HCT116 (cell line): ENCODE measurements around the gene GRK6. TPM values are rescaled to one million over a fixed set of nuclear protein-coding genes. Genes with fewer than 3 reads are reported as not detected.

Experiments used
- ATAC-seq: fragments of 200-7000 bp; cut with Tn5 transposase; 2 replicates; pipeline ENCODE4 v1.9.1; 2020; ENCODE audit warnings: mild to moderate bottlenecking, moderate library complexity
- BruUV-seq: library from RNA; stranded (reverse); fragments of 400-500 nt; replicated peaks from 2 replicates; lab custom pipeline; 2021; lab: Mats Ljungman, UMichigan
- CTCF ChIA-PET: fragments of 300-600 bp; sonication (Branson Sonifier 250); formaldehyde crosslinking; loops from one replicate; lab custom pipeline; 2021; ENCODE audit warnings: antibody characterized with exemption; lab: Charles Lee
- POLR2A ChIA-PET: fragments of 300-600, 350-600 bp; sonication (Branson Sonifier 250); formaldehyde crosslinking; loops from one replicate; lab custom pipeline; 2021; ENCODE audit warnings: antibody characterized with exemption; lab: Charles Lee
- RAD21 ChIA-PET, 2 experiments: fragments of 300-600 bp; sonication (Branson Sonifier 250); formaldehyde crosslinking; loops; one replicate each; lab custom pipeline; 2023; ENCODE audit warnings: low total read pairs in 2 of 2; ENCODE audit not compliant: uncharacterized antibody in 2 of 2, unreplicated experiment in 2 of 2, low non-redundant PET in 1 of 2; lab: Charles Lee
- DNase-seq: peaks from one replicate; pipeline ENCODE4 v3.0.0-alpha.2; 2010; ENCODE audit warnings: low read depth, low spot score
- H2AFZ ChIP-seq: fragments of 200-600 bp; shearing (Covaris generic), sonication (generic); 2 replicates; pipeline ENCODE4 v1.6.1; 2017; ENCODE audit warnings: low read depth, mixed run types, mixed read lengths, antibody characterized with exemption, low read length; ENCODE audit not compliant: poor library complexity, severe bottlenecking
- H3K27ac ChIP-seq: 2 replicates; pipeline ENCODE4 v1.5.1; 2012; ENCODE audit warnings: low read depth, low read length
- H3K27me3 ChIP-seq: fragments of 200-600 bp; sonication (generic); 2 replicates; pipeline ENCODE4 v1.6.1; 2016; ENCODE audit warnings: mixed run types, low read length, mixed read lengths; ENCODE audit not compliant: insufficient read depth
- H3K36me3 ChIP-seq, 2 experiments: fragments of 200-500 bp in 1 of 2; fragments of 200-600 bp in 1 of 2; sonication (Bioruptor generic) in 1 of 2; sonication (generic) in 1 of 2; 2 replicates each; pipeline versions ENCODE4 v1.5.1 to v1.6.1; 2014 to 2016; ENCODE audit warnings: low read length in 2 of 2, inconsistent platforms in 1 of 2, mixed read lengths in 1 of 2, mixed run types in 1 of 2; ENCODE audit not compliant: insufficient read depth in 2 of 2, control insufficient read depth in 1 of 2
- H3K4me1 ChIP-seq, 2 experiments: fragments of 200-600 bp in 1 of 2; sonication (generic) in 1 of 2; 2 replicates each; pipeline versions ENCODE4 v1.5.1 to v1.6.1; 2012 to 2017; ENCODE audit warnings: low read length in 2 of 2, inconsistent platforms in 1 of 2, mild to moderate bottlenecking in 1 of 2, mixed read lengths in 1 of 2, mixed run types in 1 of 2, moderate library complexity in 1 of 2; ENCODE audit not compliant: insufficient read depth in 2 of 2, control insufficient read depth in 1 of 2
- H3K4me2 ChIP-seq: fragments of 200-600 bp; sonication (generic); 2 replicates; pipeline ENCODE4 v1.6.1; 2017; ENCODE audit warnings: mixed run types, low read length, mixed read lengths
- H3K4me3 ChIP-seq, 2 experiments: fragments of 200-600 bp in 1 of 2; sonication (generic) in 1 of 2; replicated peaks in 1 of 2; 2 replicates each; pipeline ENCODE4 v1.5.1; 2011 to 2016; ENCODE audit warnings: low read length in 2 of 2, control low read depth in 1 of 2, low read depth in 1 of 2, mild to moderate bottlenecking in 1 of 2, mixed read lengths in 1 of 2, mixed run types in 1 of 2
- H3K79me2 ChIP-seq: fragments of 200-600 bp; sonication (generic); 2 replicates; pipeline ENCODE4 v1.6.1; 2017; ENCODE audit warnings: mild to moderate bottlenecking, mixed run types, low read length, moderate library complexity, mixed read lengths; ENCODE audit not compliant: insufficient read depth
- H3K9ac ChIP-seq: fragments of 200-600 bp; sonication (generic); 2 replicates; pipeline ENCODE4 v1.6.1; 2016; ENCODE audit warnings: low read length, mixed read lengths
- H3K9me2 ChIP-seq: fragments of 200-600 bp; sonication (generic), shearing (Covaris generic); 2 replicates; pipeline ENCODE4 v1.6.1; 2017; ENCODE audit warnings: mixed run types, mild to moderate bottlenecking, moderate library complexity; ENCODE audit not compliant: insufficient read depth
- H3K9me3 ChIP-seq, 2 experiments: fragments of 200-500 bp in 1 of 2; fragments of 200-600 bp in 1 of 2; sonication (Bioruptor generic) in 1 of 2; sonication (generic) in 1 of 2; 2 replicates each; pipeline ENCODE4 v1.6.1; 2014 to 2017; ENCODE audit warnings: low read length in 2 of 2, mixed read lengths in 2 of 2, inconsistent platforms in 1 of 2, low read depth in 1 of 2, mild to moderate bottlenecking in 1 of 2, mixed run types in 1 of 2, moderate library complexity in 1 of 2; ENCODE audit not compliant: control insufficient read depth in 1 of 2, insufficient read depth in 1 of 2
- H4K20me1 ChIP-seq: fragments of 200-600 bp; sonication (generic), shearing (Covaris generic); 2 replicates; pipeline ENCODE4 v1.6.1; 2017; ENCODE audit warnings: mixed run types, mild to moderate bottlenecking, moderate library complexity; ENCODE audit not compliant: insufficient read depth
- CBX3 ChIP-seq: IDR thresholded peaks from 2 replicates; pipeline ENCODE4 v1.6.1; 2012; ENCODE audit warnings: low read depth
- EGR1 ChIP-seq: IDR thresholded peaks from 2 replicates; pipeline ENCODE4 v1.6.1; 2012; ENCODE audit warnings: low read depth
- ELF1 ChIP-seq: IDR thresholded peaks from 2 replicates; pipeline ENCODE4 v1.6.1; 2012; ENCODE audit warnings: low read depth, borderline replicate concordance
- EZH2 ChIP-seq: fragments of 200-600 bp; sonication (generic); IDR thresholded peaks from 2 replicates; pipeline ENCODE4 v1.6.1; 2017; ENCODE audit warnings: antibody characterized with exemption, mixed run types
- EZH2phosphoT487 ChIP-seq: fragments of 200-600 bp; IDR thresholded peaks from 2 replicates; pipeline ENCODE4 v1.6.1; 2018; ENCODE audit warnings: antibody characterized with exemption, borderline replicate concordance
- FOSL1 ChIP-seq: IDR thresholded peaks from 2 replicates; pipeline ENCODE4 v1.6.1; 2012; ENCODE audit warnings: low read depth
- JUND ChIP-seq: IDR thresholded peaks from 2 replicates; pipeline ENCODE4 v1.6.1; 2012
- POLR2A ChIP-seq: IDR thresholded peaks from 2 replicates; pipeline ENCODE4 v1.7.0; 2011; ENCODE audit warnings: borderline replicate concordance; ENCODE audit not compliant: insufficient read depth, insufficient read length; ENCODE audit errors: extremely low read depth
- POLR2AphosphoS5 ChIP-seq: IDR thresholded peaks from 2 replicates; pipeline ENCODE4 v1.6.1; 2011; ENCODE audit warnings: mild to moderate bottlenecking, low read depth, low read length, moderate library complexity
- RAD21 ChIP-seq: IDR thresholded peaks from 2 replicates; pipeline ENCODE4 v1.6.1; 2012; ENCODE audit warnings: low read depth, mild to moderate bottlenecking
- SIN3A ChIP-seq: IDR thresholded peaks from 2 replicates; pipeline ENCODE4 v1.6.1; 2012; ENCODE audit warnings: low read depth
- SP1 ChIP-seq: IDR thresholded peaks from 2 replicates; pipeline ENCODE4 v1.6.1; 2012; ENCODE audit warnings: low read depth
- TCF7L2 ChIP-seq: IDR thresholded peaks from 2 replicates; pipeline ENCODE4 v1.7.0; 2011; ENCODE audit warnings: borderline replicate concordance, inconsistent platforms; ENCODE audit not compliant: insufficient read depth, insufficient read length; ENCODE audit errors: extremely low read depth
- YY1 ChIP-seq: IDR thresholded peaks from 2 replicates; pipeline ENCODE4 v1.6.1; 2011; ENCODE audit warnings: low read length, low read depth, moderate library complexity, mild to moderate bottlenecking; ENCODE audit not compliant: insufficient replicate concordance; ENCODE audit errors: extremely low read depth
- ZFX ChIP-seq: fragments of 450-650 bp; IDR thresholded peaks from 2 replicates; pipeline ENCODE4 v1.6.1; 2017
- intact Hi-C: fragments of 100-400 bp; cut with micrococcal nuclease; formaldehyde crosslinking; loops from 2 replicates; pipeline ENCODE4 v1.10.0; 2022
- total RNA-seq: library from RNA; stranded (reverse); gene quantifications from one replicate; pipeline ENCODE4 v1.2.1, GENCODE V29; 2021; ENCODE audit not compliant: unreplicated experiment
- TF ChIP-seq, protein P1 (sequence below), 3 experiments: fragments of 200-600 bp in 1 of 3; sonication (generic) in 1 of 3; IDR thresholded peaks in 2 of 3; conservative IDR thresholded peaks in 1 of 3; 2 replicates each; pipeline ENCODE4 v1.5.1; 2012 to 2017; ENCODE audit warnings: low read depth in 2 of 3, low read length in 2 of 3, antibody characterized with exemption in 1 of 3, borderline replicate concordance in 1 of 3, control low read depth in 1 of 3, mild to moderate bottlenecking in 1 of 3, mixed read lengths in 1 of 3, mixed run types in 1 of 3, moderate library complexity in 1 of 3; ENCODE audit not compliant: insufficient read depth in 1 of 3
- TF ChIP-seq, protein P2 (sequence below): IDR thresholded peaks from 2 replicates; pipeline ENCODE4 v1.6.1; 2012
- TF ChIP-seq, protein P3 (sequence below): IDR thresholded peaks from 2 replicates; pipeline ENCODE4 v1.6.1; 2012
- TF ChIP-seq, protein P4 (sequence below): IDR thresholded peaks from 2 replicates; pipeline ENCODE4 v1.6.1; 2011; ENCODE audit warnings: mild to moderate bottlenecking, low read length, moderate library complexity; ENCODE audit not compliant: insufficient replicate concordance; ENCODE audit errors: extremely low read depth
- TF ChIP-seq, protein P5 (sequence below): IDR thresholded peaks from 2 replicates; pipeline ENCODE4 v1.6.1; 2012; ENCODE audit warnings: low read depth

GRK6 gene
- total RNA-seq, 1 experiment from 2014 or later, result 89.3 TPM

DNA sequence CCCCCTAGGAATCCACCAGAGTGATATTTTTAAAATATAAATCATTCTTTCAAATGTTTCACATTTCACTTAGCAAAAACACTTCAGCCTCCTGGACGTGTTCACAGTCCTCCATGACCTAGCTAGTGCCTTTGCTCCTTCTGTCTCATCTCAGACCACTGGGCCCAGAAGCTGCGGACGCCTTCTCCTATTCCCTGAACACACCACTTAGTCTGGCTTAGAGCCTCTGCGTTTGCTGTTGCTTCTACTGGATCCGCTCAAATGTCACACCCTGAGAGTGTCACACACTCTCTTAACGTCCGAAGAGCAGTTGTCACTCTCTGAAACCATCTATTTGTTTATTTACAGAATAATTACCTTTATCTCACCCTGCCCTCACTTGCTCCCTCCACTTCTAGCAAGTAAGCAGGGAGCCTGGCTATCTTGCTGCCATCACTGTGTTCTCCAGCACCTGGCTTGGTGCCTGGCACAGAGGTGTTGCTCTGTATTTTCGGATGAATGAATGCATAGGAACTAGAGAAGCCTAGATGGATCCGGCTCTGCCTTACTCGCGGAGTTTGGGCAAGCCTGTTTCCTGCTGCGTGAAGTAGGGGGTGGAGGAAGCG, 1.2 kb upstream of the GRK6 start:
- H3K36me3 ChIP-seq, result no peaks in the 10 kb centered on the region; a peak in 1 of 4 replicates
- peaks cover 15 to 28% of the 10 kb centered on the region in 2 experiments for H3K4me1 ChIP-seq
- H3K79me2 ChIP-seq, result peaks cover 35% of the 10 kb centered on the region
- RAD21 ChIA-PET, result interaction anchor here in 1 of 2 experiments (1.2 kb wide), 1 partner anchor 55 kb away, joined by 3 read pairs; no protein-coding TSS in a partner anchor
- H2AFZ ChIP-seq, result no peak overlapping the region
- ATAC-seq, result no peak
- H3K9me2 ChIP-seq, result no peaks in the 10 kb centered on the region
- H3K9ac ChIP-seq, result peak overlapping the region; percentile 70
- TF ChIP-seq FOSL1, result no peak
- TF ChIP-seq, protein P1, sequence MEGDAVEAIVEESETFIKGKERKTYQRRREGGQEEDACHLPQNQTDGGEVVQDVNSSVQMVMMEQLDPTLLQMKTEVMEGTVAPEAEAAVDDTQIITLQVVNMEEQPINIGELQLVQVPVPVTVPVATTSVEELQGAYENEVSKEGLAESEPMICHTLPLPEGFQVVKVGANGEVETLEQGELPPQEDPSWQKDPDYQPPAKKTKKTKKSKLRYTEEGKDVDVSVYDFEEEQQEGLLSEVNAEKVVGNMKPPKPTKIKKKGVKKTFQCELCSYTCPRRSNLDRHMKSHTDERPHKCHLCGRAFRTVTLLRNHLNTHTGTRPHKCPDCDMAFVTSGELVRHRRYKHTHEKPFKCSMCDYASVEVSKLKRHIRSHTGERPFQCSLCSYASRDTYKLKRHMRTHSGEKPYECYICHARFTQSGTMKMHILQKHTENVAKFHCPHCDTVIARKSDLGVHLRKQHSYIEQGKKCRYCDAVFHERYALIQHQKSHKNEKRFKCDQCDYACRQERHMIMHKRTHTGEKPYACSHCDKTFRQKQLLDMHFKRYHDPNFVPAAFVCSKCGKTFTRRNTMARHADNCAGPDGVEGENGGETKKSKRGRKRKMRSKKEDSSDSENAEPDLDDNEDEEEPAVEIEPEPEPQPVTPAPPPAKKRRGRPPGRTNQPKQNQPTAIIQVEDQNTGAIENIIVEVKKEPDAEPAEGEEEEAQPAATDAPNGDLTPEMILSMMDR (IDR thresholded peaks at IDR 0.05 in 2 of 3, conservative IDR thresholded peaks at IDR 0.05 in 1 of 3; ENCODE audit: borderline replicate concordance in 1 of 3, insufficient read depth in 1 of 3, low read depth in 2 of 3, low read length in 2 of 3), result no peak
- TF ChIP-seq, protein P2, sequence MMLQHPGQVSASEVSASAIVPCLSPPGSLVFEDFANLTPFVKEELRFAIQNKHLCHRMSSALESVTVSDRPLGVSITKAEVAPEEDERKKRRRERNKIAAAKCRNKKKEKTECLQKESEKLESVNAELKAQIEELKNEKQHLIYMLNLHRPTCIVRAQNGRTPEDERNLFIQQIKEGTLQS, result no peak
- no peak for TF ChIP-seq ZFX
- TF ChIP-seq RAD21, result no peak
- no peak for TF ChIP-seq EZH2phosphoT487
- no peak for TF ChIP-seq EZH2
- no peak for TF ChIP-seq POLR2A
- no peak for TF ChIP-seq ELF1
- TF ChIP-seq TCF7L2, result no peak
- TF ChIP-seq, protein P3, sequence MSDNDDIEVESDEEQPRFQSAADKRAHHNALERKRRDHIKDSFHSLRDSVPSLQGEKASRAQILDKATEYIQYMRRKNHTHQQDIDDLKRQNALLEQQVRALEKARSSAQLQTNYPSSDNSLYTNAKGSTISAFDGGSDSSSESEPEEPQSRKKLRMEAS, result no peak
- no peak for TF ChIP-seq JUND
- TF ChIP-seq CBX3, result no peak
- TF ChIP-seq SP1, result no peak
- TF ChIP-seq, protein P4, sequence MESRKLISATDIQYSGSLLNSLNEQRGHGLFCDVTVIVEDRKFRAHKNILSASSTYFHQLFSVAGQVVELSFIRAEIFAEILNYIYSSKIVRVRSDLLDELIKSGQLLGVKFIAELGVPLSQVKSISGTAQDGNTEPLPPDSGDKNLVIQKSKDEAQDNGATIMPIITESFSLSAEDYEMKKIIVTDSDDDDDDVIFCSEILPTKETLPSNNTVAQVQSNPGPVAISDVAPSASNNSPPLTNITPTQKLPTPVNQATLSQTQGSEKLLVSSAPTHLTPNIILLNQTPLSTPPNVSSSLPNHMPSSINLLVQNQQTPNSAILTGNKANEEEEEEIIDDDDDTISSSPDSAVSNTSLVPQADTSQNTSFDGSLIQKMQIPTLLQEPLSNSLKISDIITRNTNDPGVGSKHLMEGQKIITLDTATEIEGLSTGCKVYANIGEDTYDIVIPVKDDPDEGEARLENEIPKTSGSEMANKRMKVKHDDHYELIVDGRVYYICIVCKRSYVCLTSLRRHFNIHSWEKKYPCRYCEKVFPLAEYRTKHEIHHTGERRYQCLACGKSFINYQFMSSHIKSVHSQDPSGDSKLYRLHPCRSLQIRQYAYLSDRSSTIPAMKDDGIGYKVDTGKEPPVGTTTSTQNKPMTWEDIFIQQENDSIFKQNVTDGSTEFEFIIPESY, result no peak
- TF ChIP-seq EGR1, result no peak
- TF ChIP-seq SIN3A, result no peak
- TF ChIP-seq, protein P5, sequence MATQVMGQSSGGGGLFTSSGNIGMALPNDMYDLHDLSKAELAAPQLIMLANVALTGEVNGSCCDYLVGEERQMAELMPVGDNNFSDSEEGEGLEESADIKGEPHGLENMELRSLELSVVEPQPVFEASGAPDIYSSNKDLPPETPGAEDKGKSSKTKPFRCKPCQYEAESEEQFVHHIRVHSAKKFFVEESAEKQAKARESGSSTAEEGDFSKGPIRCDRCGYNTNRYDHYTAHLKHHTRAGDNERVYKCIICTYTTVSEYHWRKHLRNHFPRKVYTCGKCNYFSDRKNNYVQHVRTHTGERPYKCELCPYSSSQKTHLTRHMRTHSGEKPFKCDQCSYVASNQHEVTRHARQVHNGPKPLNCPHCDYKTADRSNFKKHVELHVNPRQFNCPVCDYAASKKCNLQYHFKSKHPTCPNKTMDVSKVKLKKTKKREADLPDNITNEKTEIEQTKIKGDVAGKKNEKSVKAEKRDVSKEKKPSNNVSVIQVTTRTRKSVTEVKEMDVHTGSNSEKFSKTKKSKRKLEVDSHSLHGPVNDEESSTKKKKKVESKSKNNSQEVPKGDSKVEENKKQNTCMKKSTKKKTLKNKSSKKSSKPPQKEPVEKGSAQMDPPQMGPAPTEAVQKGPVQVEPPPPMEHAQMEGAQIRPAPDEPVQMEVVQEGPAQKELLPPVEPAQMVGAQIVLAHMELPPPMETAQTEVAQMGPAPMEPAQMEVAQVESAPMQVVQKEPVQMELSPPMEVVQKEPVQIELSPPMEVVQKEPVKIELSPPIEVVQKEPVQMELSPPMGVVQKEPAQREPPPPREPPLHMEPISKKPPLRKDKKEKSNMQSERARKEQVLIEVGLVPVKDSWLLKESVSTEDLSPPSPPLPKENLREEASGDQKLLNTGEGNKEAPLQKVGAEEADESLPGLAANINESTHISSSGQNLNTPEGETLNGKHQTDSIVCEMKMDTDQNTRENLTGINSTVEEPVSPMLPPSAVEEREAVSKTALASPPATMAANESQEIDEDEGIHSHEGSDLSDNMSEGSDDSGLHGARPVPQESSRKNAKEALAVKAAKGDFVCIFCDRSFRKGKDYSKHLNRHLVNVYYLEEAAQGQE, result no peak
- no peak for TF ChIP-seq YY1
- TF ChIP-seq POLR2AphosphoS5, result no peak
- TF ChIP-seq, all 23 proteins: peak for 0
- ChIA-PET CTCF (interaction anchor here (1.9 to 2.3 kb wide), 4 partner anchors 29 to 116 kb away, joined by 6 to 11 read pairs (median 9); no protein-coding TSS in a partner anchor), POLR2A (interaction anchor here (1.1 kb wide), 1 partner anchor 72 kb away, joined by 4 read pairs; the partner anchor contains the start of gene PDLIM7)
- peak overlapping the region; percentile 63 for H3K27ac ChIP-seq
- DNase-seq, result no peak
- no peaks in the 10 kb centered on the region for H4K20me1 ChIP-seq
- no TSS peak for BruUV-seq
- intact Hi-C loops, result no loop called here
- peak overlapping the region; percentile 45 to 62 for H3K4me3 ChIP-seq
- no peaks in the 10 kb centered on the region for H3K27me3 ChIP-seq
- no peaks in the 10 kb centered on the region for H3K9me3 ChIP-seq
- peak overlapping the region; percentile 89 for H3K4me2 ChIP-seq
